Loucy (cell line): ENCODE measurements around the gene NCOA6.

Experiments used
- H2AFZ ChIP-seq: fragments of 200-600 bp; sonication (generic); 2 replicates; pipeline ENCODE4 v1.6.0; 2016; ENCODE audit warnings: antibody characterized with exemption, mild to moderate bottlenecking, low read length, moderate library complexity
- H3F3A ChIP-seq: fragments of 200-600 bp; 2 replicates; pipeline ENCODE4 v1.6.0; 2016; ENCODE audit warnings: antibody characterized with exemption, low read depth, mild to moderate bottlenecking
- H3K27me3 ChIP-seq: fragments of 200-600 bp; sonication (generic); 2 replicates; pipeline ENCODE4 v1.6.1; 2014; ENCODE audit warnings: low read length, mild to moderate bottlenecking; ENCODE audit not compliant: insufficient read depth, poor library complexity, severe bottlenecking
- H3K36me3 ChIP-seq: fragments of 200-600 bp; sonication (generic); 2 replicates; pipeline ENCODE4 v1.6.1; 2016; ENCODE audit warnings: low read length; ENCODE audit not compliant: insufficient read depth
- H3K4me1 ChIP-seq: fragments of 200-600 bp; sonication (generic); 2 replicates; pipeline ENCODE4 v1.5.1; 2014; ENCODE audit warnings: low read length, mild to moderate bottlenecking; ENCODE audit not compliant: insufficient read depth, poor library complexity, severe bottlenecking
- H3K4me2 ChIP-seq: fragments of 200-600 bp; sonication (generic); 2 replicates; pipeline ENCODE4 v1.6.0; 2014; ENCODE audit warnings: antibody characterized with exemption, low read length, low read depth, mild to moderate bottlenecking; ENCODE audit not compliant: poor library complexity, severe bottlenecking
- H3K4me3 ChIP-seq: fragments of 200-600 bp; sonication (generic); 2 replicates; pipeline ENCODE4 v1.5.1; 2014; ENCODE audit warnings: low read length, mild to moderate bottlenecking, mixed read lengths; ENCODE audit not compliant: poor library complexity, severe bottlenecking
- H3K79me2 ChIP-seq: fragments of 200-600 bp; sonication (generic); 2 replicates; pipeline ENCODE4 v1.6.1; 2014; ENCODE audit warnings: low read length; ENCODE audit not compliant: insufficient read depth
- H3K9ac ChIP-seq: fragments of 200-600 bp; sonication (generic); 2 replicates; pipeline ENCODE4 v1.6.0; 2014; ENCODE audit warnings: mild to moderate bottlenecking, low read depth, low read length, moderate library complexity; ENCODE audit not compliant: poor library complexity, severe bottlenecking
- H3K9me2 ChIP-seq: fragments of 200-600 bp; sonication (generic); replicated peaks from 2 replicates; pipeline ENCODE4 v1.6.1; 2016; ENCODE audit warnings: low read depth, low read length, mixed read lengths
- H3K9me3 ChIP-seq: fragments of 200-600 bp; sonication (generic); 2 replicates; pipeline ENCODE4 v1.6.1; 2014; ENCODE audit warnings: mild to moderate bottlenecking, antibody characterized with exemption, low read length, low read depth; ENCODE audit not compliant: insufficient read depth
- H4K20me1 ChIP-seq: fragments of 200-600 bp; sonication (generic); 2 replicates; pipeline ENCODE4 v1.6.0; 2014; ENCODE audit warnings: antibody characterized with exemption, low read length, mild to moderate bottlenecking; ENCODE audit not compliant: insufficient read depth, poor library complexity, severe bottlenecking
- EZH2phosphoT487 ChIP-seq: fragments of 200-600 bp; IDR thresholded peaks from 2 replicates; pipeline ENCODE4 v1.6.1; 2018; ENCODE audit warnings: antibody characterized with exemption, mild to moderate bottlenecking, moderate library complexity, borderline replicate concordance
- TF ChIP-seq, protein P1 (sequence below): fragments of 200-600 bp; sonication (generic); conservative IDR thresholded peaks from 2 replicates; pipeline ENCODE4 v1.5.1; 2014; ENCODE audit warnings: mild to moderate bottlenecking, antibody characterized with exemption, low read length

NCOA6 gene

DNA sequence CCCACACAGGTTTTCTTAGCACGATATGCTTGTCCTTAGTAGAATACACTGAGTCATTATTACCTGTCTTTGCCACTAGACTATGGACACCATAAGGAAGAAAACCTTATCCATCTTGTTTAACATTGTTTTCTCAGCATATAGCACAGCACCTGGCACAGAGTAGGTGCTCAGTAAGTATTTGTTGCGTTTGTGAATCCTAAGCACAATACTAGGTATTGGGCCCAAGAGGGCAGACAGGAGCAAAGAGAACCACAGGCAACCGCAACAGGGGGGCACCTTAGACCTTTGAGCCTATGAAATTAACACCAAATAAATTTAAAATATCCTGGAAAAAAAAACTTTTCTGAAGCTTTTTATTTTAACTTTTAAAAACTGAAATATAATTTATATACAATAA, 3.7 kb upstream of the NCOA6 start:
- Histone ChIP-seq H3K27me3 (no peaks in the 10 kb centered on the region), H4K20me1 (peaks cover 1% of the 10 kb centered on the region), H3K9me3 (no peaks in the 10 kb centered on the region), H3K79me2 (peaks cover 9% of the 10 kb centered on the region), H3K9ac (no peak overlapping the region), H3K36me3 (no peaks in the 10 kb centered on the region), H2AFZ (no peak overlapping the region), H3K4me2 (no peak overlapping the region), H3F3A (no peaks in the 10 kb centered on the region), H3K4me3 (no peak overlapping the region), H3K9me2 (no peaks in the 10 kb centered on the region), H3K4me1 (peaks cover 8% of the 10 kb centered on the region)
- TF ChIP-seq EZH2phosphoT487: no peak
- TF ChIP-seq, protein P1, sequence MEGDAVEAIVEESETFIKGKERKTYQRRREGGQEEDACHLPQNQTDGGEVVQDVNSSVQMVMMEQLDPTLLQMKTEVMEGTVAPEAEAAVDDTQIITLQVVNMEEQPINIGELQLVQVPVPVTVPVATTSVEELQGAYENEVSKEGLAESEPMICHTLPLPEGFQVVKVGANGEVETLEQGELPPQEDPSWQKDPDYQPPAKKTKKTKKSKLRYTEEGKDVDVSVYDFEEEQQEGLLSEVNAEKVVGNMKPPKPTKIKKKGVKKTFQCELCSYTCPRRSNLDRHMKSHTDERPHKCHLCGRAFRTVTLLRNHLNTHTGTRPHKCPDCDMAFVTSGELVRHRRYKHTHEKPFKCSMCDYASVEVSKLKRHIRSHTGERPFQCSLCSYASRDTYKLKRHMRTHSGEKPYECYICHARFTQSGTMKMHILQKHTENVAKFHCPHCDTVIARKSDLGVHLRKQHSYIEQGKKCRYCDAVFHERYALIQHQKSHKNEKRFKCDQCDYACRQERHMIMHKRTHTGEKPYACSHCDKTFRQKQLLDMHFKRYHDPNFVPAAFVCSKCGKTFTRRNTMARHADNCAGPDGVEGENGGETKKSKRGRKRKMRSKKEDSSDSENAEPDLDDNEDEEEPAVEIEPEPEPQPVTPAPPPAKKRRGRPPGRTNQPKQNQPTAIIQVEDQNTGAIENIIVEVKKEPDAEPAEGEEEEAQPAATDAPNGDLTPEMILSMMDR: no peak; the same call in 1 of the 2 replicates

DNA sequence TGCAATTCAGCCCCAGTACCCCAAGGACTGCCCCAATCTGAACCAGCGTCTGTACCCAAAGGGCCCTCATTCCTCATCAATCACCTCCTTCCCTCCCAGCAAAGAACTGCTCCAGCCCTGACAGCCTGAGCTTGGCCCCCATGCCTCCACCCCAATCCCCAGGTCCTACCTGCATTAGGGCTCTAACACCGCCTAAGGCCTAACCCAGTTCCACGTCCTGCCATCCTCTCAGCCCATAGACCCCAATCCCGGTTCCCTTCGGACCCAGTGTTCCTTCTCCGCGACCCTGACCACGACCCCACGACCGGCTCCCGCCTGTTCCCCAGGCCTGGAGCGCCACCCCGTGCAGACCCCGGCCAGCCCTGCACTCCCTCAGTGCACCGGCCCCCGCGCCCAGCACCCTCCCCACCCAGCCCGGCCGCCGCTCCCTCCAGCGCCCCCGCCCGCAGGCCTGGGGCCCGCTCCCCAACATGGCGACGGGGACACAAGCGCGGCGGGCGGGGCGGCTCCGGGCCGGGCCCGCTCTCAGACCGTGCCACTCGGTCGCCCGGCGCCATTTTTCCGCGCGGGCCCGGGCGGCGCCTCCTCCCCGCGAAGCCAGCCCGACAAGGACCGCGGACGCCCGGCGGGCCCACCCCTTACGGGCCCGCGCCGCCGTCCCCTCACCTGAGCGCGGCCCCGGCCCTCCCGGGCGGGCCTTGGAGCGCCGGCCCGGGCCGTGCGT, 483 bp downstream of the NCOA6 start:
- TF ChIP-seq EZH2phosphoT487: no peak
- TF ChIP-seq, protein P1: no peak; the same call in 1 of the 2 replicates
- Histone ChIP-seq H3K9ac (peak overlapping the region; percentile 75), H3K79me2 (peaks cover 45% of the 10 kb centered on the region), H3K27me3 (no peaks in the 10 kb centered on the region), H4K20me1 (peaks cover 25% of the 10 kb centered on the region), H3K4me2 (peak overlapping the region; percentile 84), H3K9me2 (no peaks in the 10 kb centered on the region), H3K9me3 (no peaks in the 10 kb centered on the region), H3K36me3 (no peaks in the 10 kb centered on the region), H3K4me3 (peak overlapping the region; percentile 77), H3F3A (no peaks in the 10 kb centered on the region), H2AFZ (peak overlapping the region; percentile 99), H3K4me1 (peaks cover 37% of the 10 kb centered on the region)

DNA sequence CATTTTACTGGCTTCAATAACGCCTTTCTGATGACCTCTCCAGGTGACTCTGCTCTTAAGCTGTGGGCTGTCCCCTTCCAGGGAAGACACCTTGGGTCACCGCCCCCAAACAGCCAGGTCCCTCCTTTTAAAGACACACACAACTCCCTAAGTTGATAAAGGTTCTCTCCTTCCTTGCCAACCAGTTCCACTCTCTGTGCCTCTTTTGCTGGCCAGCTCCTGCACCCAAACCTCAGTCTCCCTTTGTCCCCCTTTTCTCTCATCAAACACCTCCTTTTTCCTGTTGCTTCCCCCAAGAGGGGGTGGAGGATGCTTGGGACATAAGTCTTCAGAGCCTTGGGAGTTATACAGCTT, 1.0 kb downstream of the NCOA6 start:
- Histone ChIP-seq H3K9me2 (no peaks in the 10 kb centered on the region), H3K4me2 (peak overlapping the region; percentile 84), H4K20me1 (peaks cover 30% of the 10 kb centered on the region), H2AFZ (peak overlapping the region; percentile 58), H3F3A (no peaks in the 10 kb centered on the region), H3K9me3 (no peaks in the 10 kb centered on the region), H3K27me3 (no peaks in the 10 kb centered on the region), H3K4me1 (peaks cover 37% of the 10 kb centered on the region), H3K79me2 (peaks cover 51% of the 10 kb centered on the region), H3K9ac (peak overlapping the region; percentile 75), H3K4me3 (peak overlapping the region; percentile 77), H3K36me3 (no peaks in the 10 kb centered on the region)
- TF ChIP-seq EZH2phosphoT487: no peak
- TF ChIP-seq, protein P1: no peak
